GM23338 (cell line): ENCODE results near the gene DIABLO. TPM values are rescaled to one million over a fixed set of nuclear protein-coding genes. Genes with fewer than 3 reads are reported as not detected.

Experiments
- ATAC-seq: fragments of 200-7000 bp; cut with Tn5 transposase; 3 replicates; pipeline ENCODE4 v1.9.1; 2020
- DNase-seq: peaks from one replicate; pipeline ENCODE4 v3.0.0-alpha.2; 2015; ENCODE audit warnings: low spot score
- H2AFZ ChIP-seq: fragments of 200-600 bp; sonication (generic); 2 replicates; pipeline ENCODE4 v1.8.0; 2016; ENCODE audit warnings: antibody characterized with exemption, mild to moderate bottlenecking, moderate library complexity
- H3F3A ChIP-seq: fragments of 200-600 bp; sonication (generic); replicated peaks from 2 replicates; pipeline ENCODE4 v1.8.0; 2017; ENCODE audit warnings: antibody characterized with exemption, mixed run types, low read depth
- H3K27ac ChIP-seq: fragments of 200-600 bp; sonication (generic); 2 replicates; pipeline ENCODE4 v1.6.1; 2016; ENCODE audit warnings: low read depth
- H3K27me3 ChIP-seq: fragments of 200-600 bp; sonication (generic); 2 replicates; pipeline ENCODE4 v1.8.0; 2016; ENCODE audit warnings: mild to moderate bottlenecking, mixed run types, moderate library complexity; ENCODE audit not compliant: insufficient read depth
- H3K36me3 ChIP-seq: fragments of 200-600 bp; sonication (generic); 2 replicates; pipeline ENCODE4 v1.8.0; 2016; ENCODE audit warnings: mild to moderate bottlenecking; ENCODE audit not compliant: insufficient read depth
- H3K4me1 ChIP-seq: fragments of 200-600 bp; sonication (generic); 2 replicates; pipeline ENCODE4 v1.8.0; 2016; ENCODE audit warnings: mild to moderate bottlenecking, moderate library complexity; ENCODE audit not compliant: insufficient read depth
- H3K4me2 ChIP-seq: fragments of 200-600 bp; sonication (generic); 2 replicates; pipeline ENCODE4 v1.7.1; 2017; ENCODE audit warnings: mixed run types
- H3K4me3 ChIP-seq: fragments of 200-600 bp; sonication (generic); 2 replicates; pipeline ENCODE4 v1.6.1; 2016; ENCODE audit warnings: mixed run types
- H3K79me2 ChIP-seq: fragments of 200-600 bp; sonication (generic); replicated peaks from 2 replicates; pipeline ENCODE4 v1.8.0; 2017; ENCODE audit warnings: mild to moderate bottlenecking; ENCODE audit not compliant: insufficient read depth
- H3K9me2 ChIP-seq: fragments of 200-600 bp; sonication (generic); 2 replicates; pipeline ENCODE4 v1.8.0; 2017; ENCODE audit not compliant: insufficient read depth
- H4K20me1 ChIP-seq: fragments of 200-600 bp; sonication (generic); replicated peaks from 2 replicates; pipeline ENCODE4 v1.8.0; 2017; ENCODE audit warnings: mild to moderate bottlenecking; ENCODE audit not compliant: insufficient read depth
- H3K27ac Mint-ChIP-seq: 2 replicates; pipeline ENCODE4 v1.8.0; 2020; ENCODE audit warnings: inconsistent platforms, mild to moderate bottlenecking, moderate library complexity, mixed read lengths
- H3K27me3 Mint-ChIP-seq: 3 replicates; pipeline ENCODE4 v1.8.0; 2022; ENCODE audit warnings: low read depth, mild to moderate bottlenecking, moderate library complexity, mixed read lengths, inconsistent platforms; ENCODE audit not compliant: insufficient read depth, poor library complexity
- H3K36me3 Mint-ChIP-seq: 3 replicates; pipeline ENCODE4 v1.8.0; 2021; ENCODE audit warnings: low read depth, mild to moderate bottlenecking, inconsistent platforms, moderate library complexity, mixed read lengths
- H3K4me1 Mint-ChIP-seq: 3 replicates; pipeline ENCODE4 v1.8.0; 2020; ENCODE audit warnings: mild to moderate bottlenecking, inconsistent platforms, mixed read lengths
- H3K4me3 Mint-ChIP-seq: 3 replicates; pipeline ENCODE4 v1.8.0; 2021; ENCODE audit warnings: moderate library complexity, mild to moderate bottlenecking, inconsistent platforms, mixed read lengths
- H3K9me3 Mint-ChIP-seq: 3 replicates; pipeline ENCODE4 v1.8.0; 2020; ENCODE audit warnings: moderate library complexity, mild to moderate bottlenecking, inconsistent platforms, mixed read lengths
- EZH2 ChIP-seq: fragments of 200-600 bp; sonication (generic); IDR thresholded peaks from one replicate; pipeline ENCODE4 v1.8.0; 2017; ENCODE audit warnings: antibody characterized with exemption, mild to moderate bottlenecking, low read depth; ENCODE audit not compliant: unreplicated experiment
- EZH2phosphoT487 ChIP-seq: fragments of 200-600 bp; sonication (generic); IDR thresholded peaks from one replicate; pipeline ENCODE4 v1.8.1; 2018; ENCODE audit warnings: antibody characterized with exemption; ENCODE audit not compliant: unreplicated experiment
- JUNB ChIP-seq: IDR thresholded peaks from one replicate; pipeline ENCODE4 v1.6.1; 2016; ENCODE audit warnings: antibody characterized with exemption; ENCODE audit not compliant: unreplicated experiment
- NANOG ChIP-seq: IDR thresholded peaks from 2 replicates; pipeline ENCODE4 v1.6.1; 2016; ENCODE audit warnings: antibody characterized with exemption, borderline replicate concordance
- POLR2AphosphoS5 ChIP-seq: IDR thresholded peaks from 2 replicates; pipeline ENCODE4 v1.6.1; 2016; ENCODE audit warnings: antibody characterized with exemption, low read depth
- STAT1 ChIP-seq: IDR thresholded peaks from one replicate; pipeline ENCODE4 v1.6.1; 2016; ENCODE audit warnings: antibody characterized with exemption; ENCODE audit not compliant: unreplicated experiment
- ZNF114 ChIP-seq: fragments of 250-450 bp; sonication (Bioruptor Pico); IDR thresholded peaks from 2 replicates; pipeline ENCODE4 v1.5.0; 2020; ENCODE audit warnings: mild to moderate bottlenecking, moderate library complexity
- ZNF331 ChIP-seq: fragments of 250-450 bp; sonication (Bioruptor Pico); IDR thresholded peaks from 2 replicates; pipeline ENCODE4 v1.5.0; 2020; ENCODE audit warnings: low read depth, mild to moderate bottlenecking, moderate library complexity
- polyA plus RNA-seq: library from polyadenylated mRNA; unstranded; fragments of >200 nt; fragmentation: Nextera tagmentation; extraction: Ambion mirVana; gene quantifications from 2 replicates; pipeline ENCODE4 v1.2.1, GENCODE V29; 2016
- total RNA-seq: library from RNA; depleted of rRNA; stranded (reverse); fragments of >200 nt; shearing (Covaris generic); gene quantifications from 2 replicates; pipeline ENCODE4 v1.2.3, GENCODE V29; 2014
- TF ChIP-seq, protein P1 (sequence below): IDR thresholded peaks from one replicate; pipeline ENCODE4 v1.6.1; 2018; ENCODE audit warnings: antibody characterized with exemption; ENCODE audit not compliant: unreplicated experiment
- TF ChIP-seq, protein P2 (sequence below), 2 experiments: fragments of 200-600 bp in 1 of 2; sonication (generic) in 1 of 2; conservative IDR thresholded peaks; 2 replicates each; pipeline versions ENCODE4 v1.5.1 to v1.6.1; 2016 to 2017; ENCODE audit warnings: antibody characterized with exemption in 2 of 2, low read depth in 2 of 2, mild to moderate bottlenecking in 2 of 2, moderate library complexity in 1 of 2
- TF ChIP-seq, protein P3 (sequence below): fragments of 250-450 bp; sonication (Bioruptor Pico); IDR thresholded peaks from 2 replicates; pipeline ENCODE4 v1.5.0; 2020; ENCODE audit warnings: mild to moderate bottlenecking, moderate library complexity

Gene DIABLO
- total and polyA plus RNA-seq, 2 experiments from 2014 or later: 72.0 to 82.7 TPM

DNA sequence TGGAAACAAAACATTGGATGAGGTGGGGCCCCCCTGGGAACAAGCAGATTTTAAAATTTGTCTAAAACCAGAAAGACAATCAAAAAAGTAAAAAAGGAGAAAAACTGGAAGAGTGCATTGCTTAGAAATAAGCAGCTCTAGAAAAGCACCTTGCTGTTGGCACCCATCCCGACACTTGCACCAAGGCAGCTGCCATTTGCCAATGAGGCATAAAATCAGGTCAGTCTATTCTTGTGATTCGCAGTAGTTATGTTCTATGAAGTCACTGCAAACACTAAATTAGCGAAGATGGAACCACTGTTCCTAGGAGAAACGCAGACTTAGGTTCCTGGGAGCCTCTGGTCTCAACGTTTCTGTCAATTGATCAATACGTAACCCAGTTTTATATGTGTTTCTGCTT lies 24.2 kb upstream of the DIABLO start:
- Histone ChIP-seq H3K36me3 (0 out of 2 replicates have a peak, but pooled peaks cover 3% of the 10 kb centered on the region), H3K27ac (no peak overlapping the region), H3K4me2 (no peak overlapping the region), H3F3A (0 out of 2 replicates have a peak, but pooled peaks cover 3% of the 10 kb centered on the region), H3K9me2 (no peaks in the 10 kb centered on the region), H3K79me2 (0 out of 2 replicates have a peak, but pooled peaks cover 7% of the 10 kb centered on the region), H2AFZ (no peak overlapping the region), H3K4me3 (no peak overlapping the region), H3K27me3 (no peaks in the 10 kb centered on the region), H4K20me1 (no peaks in the 10 kb centered on the region; the same call in none of the 2 replicates), H3K4me1 (no peaks in the 10 kb centered on the region)
- Mint-ChIP-seq H3K27ac (no peak overlapping the region), H3K9me3 (no peaks in the 10 kb centered on the region), H3K4me1 (no peaks in the 10 kb centered on the region), H3K36me3 (peaks cover 9% of the 10 kb centered on the region), H3K27me3 (peaks cover 4% of the 10 kb centered on the region), H3K4me3 (no peak overlapping the region)
- no peak for ATAC-seq
- no peak for TF ChIP-seq EZH2phosphoT487
- no peak for TF ChIP-seq ZNF114 (CRISPR knock-in tag)
- TF ChIP-seq JUNB: no peak
- TF ChIP-seq, protein P1, sequence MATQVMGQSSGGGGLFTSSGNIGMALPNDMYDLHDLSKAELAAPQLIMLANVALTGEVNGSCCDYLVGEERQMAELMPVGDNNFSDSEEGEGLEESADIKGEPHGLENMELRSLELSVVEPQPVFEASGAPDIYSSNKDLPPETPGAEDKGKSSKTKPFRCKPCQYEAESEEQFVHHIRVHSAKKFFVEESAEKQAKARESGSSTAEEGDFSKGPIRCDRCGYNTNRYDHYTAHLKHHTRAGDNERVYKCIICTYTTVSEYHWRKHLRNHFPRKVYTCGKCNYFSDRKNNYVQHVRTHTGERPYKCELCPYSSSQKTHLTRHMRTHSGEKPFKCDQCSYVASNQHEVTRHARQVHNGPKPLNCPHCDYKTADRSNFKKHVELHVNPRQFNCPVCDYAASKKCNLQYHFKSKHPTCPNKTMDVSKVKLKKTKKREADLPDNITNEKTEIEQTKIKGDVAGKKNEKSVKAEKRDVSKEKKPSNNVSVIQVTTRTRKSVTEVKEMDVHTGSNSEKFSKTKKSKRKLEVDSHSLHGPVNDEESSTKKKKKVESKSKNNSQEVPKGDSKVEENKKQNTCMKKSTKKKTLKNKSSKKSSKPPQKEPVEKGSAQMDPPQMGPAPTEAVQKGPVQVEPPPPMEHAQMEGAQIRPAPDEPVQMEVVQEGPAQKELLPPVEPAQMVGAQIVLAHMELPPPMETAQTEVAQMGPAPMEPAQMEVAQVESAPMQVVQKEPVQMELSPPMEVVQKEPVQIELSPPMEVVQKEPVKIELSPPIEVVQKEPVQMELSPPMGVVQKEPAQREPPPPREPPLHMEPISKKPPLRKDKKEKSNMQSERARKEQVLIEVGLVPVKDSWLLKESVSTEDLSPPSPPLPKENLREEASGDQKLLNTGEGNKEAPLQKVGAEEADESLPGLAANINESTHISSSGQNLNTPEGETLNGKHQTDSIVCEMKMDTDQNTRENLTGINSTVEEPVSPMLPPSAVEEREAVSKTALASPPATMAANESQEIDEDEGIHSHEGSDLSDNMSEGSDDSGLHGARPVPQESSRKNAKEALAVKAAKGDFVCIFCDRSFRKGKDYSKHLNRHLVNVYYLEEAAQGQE: no peak
- TF ChIP-seq, protein P2, sequence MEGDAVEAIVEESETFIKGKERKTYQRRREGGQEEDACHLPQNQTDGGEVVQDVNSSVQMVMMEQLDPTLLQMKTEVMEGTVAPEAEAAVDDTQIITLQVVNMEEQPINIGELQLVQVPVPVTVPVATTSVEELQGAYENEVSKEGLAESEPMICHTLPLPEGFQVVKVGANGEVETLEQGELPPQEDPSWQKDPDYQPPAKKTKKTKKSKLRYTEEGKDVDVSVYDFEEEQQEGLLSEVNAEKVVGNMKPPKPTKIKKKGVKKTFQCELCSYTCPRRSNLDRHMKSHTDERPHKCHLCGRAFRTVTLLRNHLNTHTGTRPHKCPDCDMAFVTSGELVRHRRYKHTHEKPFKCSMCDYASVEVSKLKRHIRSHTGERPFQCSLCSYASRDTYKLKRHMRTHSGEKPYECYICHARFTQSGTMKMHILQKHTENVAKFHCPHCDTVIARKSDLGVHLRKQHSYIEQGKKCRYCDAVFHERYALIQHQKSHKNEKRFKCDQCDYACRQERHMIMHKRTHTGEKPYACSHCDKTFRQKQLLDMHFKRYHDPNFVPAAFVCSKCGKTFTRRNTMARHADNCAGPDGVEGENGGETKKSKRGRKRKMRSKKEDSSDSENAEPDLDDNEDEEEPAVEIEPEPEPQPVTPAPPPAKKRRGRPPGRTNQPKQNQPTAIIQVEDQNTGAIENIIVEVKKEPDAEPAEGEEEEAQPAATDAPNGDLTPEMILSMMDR (conservative IDR thresholded peaks at IDR 0.05; ENCODE audit: low read depth in 2 of 2): no peak
- TF ChIP-seq POLR2AphosphoS5: no peak
- TF ChIP-seq EZH2: no peak
- no peak for TF ChIP-seq ZNF331
- TF ChIP-seq NANOG: no peak
- TF ChIP-seq, protein P3, sequence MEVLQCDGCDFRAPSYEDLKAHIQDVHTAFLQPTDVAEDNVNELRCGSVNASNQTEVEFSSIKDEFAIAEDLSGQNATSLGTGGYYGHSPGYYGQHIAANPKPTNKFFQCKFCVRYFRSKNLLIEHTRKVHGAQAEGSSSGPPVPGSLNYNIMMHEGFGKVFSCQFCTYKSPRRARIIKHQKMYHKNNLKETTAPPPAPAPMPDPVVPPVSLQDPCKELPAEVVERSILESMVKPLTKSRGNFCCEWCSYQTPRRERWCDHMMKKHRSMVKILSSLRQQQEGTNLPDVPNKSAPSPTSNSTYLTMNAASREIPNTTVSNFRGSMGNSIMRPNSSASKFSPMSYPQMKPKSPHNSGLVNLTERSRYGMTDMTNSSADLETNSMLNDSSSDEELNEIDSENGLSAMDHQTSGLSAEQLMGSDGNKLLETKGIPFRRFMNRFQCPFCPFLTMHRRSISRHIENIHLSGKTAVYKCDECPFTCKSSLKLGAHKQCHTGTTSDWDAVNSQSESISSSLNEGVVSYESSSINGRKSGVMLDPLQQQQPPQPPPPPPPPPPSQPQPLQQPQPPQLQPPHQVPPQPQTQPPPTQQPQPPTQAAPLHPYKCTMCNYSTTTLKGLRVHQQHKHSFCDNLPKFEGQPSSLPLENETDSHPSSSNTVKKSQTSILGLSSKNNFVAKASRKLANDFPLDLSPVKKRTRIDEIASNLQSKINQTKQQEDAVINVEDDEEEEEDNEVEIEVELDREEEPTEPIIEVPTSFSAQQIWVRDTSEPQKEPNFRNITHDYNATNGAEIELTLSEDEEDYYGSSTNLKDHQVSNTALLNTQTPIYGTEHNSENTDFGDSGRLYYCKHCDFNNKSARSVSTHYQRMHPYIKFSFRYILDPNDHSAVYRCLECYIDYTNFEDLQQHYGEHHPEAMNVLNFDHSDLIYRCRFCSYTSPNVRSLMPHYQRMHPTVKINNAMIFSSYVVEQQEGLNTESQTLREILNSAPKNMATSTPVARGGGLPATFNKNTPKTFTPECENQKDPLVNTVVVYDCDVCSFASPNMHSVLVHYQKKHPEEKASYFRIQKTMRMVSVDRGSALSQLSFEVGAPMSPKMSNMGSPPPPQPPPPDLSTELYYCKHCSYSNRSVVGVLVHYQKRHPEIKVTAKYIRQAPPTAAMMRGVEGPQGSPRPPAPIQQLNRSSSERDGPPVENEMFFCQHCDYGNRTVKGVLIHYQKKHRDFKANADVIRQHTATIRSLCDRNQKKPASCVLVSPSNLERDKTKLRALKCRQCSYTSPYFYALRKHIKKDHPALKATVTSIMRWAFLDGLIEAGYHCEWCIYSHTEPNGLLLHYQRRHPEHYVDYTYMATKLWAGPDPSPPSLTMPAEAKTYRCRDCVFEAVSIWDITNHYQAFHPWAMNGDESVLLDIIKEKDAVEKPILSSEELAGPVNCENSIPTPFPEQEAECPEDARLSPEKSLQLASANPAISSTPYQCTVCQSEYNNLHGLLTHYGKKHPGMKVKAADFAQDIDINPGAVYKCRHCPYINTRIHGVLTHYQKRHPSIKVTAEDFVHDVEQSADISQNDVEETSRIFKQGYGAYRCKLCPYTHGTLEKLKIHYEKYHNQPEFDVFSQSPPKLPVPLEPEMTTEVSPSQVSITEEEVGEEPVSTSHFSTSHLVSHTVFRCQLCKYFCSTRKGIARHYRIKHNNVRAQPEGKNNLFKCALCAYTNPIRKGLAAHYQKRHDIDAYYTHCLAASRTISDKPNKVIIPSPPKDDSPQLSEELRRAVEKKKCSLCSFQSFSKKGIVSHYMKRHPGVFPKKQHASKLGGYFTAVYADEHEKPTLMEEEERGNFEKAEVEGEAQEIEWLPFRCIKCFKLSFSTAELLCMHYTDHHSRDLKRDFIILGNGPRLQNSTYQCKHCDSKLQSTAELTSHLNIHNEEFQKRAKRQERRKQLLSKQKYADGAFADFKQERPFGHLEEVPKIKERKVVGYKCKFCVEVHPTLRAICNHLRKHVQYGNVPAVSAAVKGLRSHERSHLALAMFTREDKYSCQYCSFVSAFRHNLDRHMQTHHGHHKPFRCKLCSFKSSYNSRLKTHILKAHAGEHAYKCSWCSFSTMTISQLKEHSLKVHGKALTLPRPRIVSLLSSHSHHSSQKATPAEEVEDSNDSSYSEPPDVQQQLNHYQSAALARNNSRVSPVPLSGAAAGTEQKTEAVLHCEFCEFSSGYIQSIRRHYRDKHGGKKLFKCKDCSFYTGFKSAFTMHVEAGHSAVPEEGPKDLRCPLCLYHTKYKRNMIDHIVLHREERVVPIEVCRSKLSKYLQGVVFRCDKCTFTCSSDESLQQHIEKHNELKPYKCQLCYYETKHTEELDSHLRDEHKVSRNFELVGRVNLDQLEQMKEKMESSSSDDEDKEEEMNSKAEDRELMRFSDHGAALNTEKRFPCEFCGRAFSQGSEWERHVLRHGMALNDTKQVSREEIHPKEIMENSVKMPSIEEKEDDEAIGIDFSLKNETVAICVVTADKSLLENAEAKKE (CRISPR knock-in tag): no peak
- TF ChIP-seq STAT1: no peak
- no peak for DNase-seq
